ENCODE data around the gene MID1. TPM values are rescaled to one million over a fixed set of nuclear protein-coding genes. Genes with fewer than 3 reads are reported as not detected.

The MID1 gene
- total RNA-seq, 1 donor from 2014 or later, result 17.7 TPM

- no peak overlapping the region for H3K4me3 ChIP-seq (ENCODE audit: low read length in 3 of 3)
These were observed 81.6 kb downstream of the MID1 start for GRCh38 chrX:10538831-10539230.

DNA sequence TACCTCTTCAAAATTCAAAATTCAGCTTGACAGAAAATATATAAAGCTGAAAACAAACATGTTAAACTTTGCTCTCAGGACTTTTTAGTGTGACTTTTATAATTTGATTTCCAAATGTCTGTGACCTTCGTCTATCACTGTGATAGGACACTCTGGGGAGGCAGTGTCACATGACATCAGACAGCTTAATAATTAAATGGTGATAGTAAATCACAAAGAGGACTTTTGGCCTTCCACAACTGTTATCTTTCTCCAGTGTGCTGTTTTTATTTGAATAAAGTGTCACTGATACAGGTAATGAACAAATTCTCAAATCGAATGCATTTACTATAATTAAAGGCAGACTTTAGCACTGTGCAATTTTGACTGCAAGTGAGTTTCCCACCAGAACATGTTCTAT, 83.1 kb downstream of the MID1 start:
- no peak overlapping the region for H3K4me3 ChIP-seq (ENCODE audit: low read length in 3 of 3)
- no peak overlapping the region for H3K9ac ChIP-seq (ENCODE audit: low read depth in 1 of 3, low read length in 3 of 3)
- no peaks in the 10 kb centered on the region for H3K27me3 ChIP-seq (ENCODE audit: control insufficient read depth in 3 of 3, insufficient read depth in 3 of 3, low read length in 3 of 3)
- no peaks in the 10 kb centered on the region for H3K9me3 ChIP-seq (ENCODE audit: control insufficient read depth in 3 of 3, low read length in 3 of 3)
- no peaks in the 10 kb centered on the region for H3K36me3 ChIP-seq (ENCODE audit: control insufficient read depth in 3 of 3, insufficient read depth in 3 of 3, low read length in 3 of 3)
- no peaks in the 10 kb centered on the region for H3K4me1 ChIP-seq (ENCODE audit: control insufficient read depth in 3 of 3, insufficient read depth in 3 of 3, low read length in 3 of 3)
- H3K27ac ChIP-seq (ENCODE audit: low read depth, low read length), result no peak overlapping the region

More at GRCh38 chrX:10538831-10539230, 81.6 kb downstream of the MID1 start:
- no peaks in the 10 kb centered on the region for H3K9me3 ChIP-seq (ENCODE audit: control insufficient read depth in 3 of 3, low read length in 3 of 3)
- no peak overlapping the region for H3K9ac ChIP-seq (ENCODE audit: low read depth in 1 of 3, low read length in 3 of 3)
- H3K4me1 ChIP-seq (ENCODE audit: control insufficient read depth in 3 of 3, insufficient read depth in 3 of 3, low read length in 3 of 3), result no peaks in the 10 kb centered on the region
- H3K27me3 ChIP-seq (ENCODE audit: control insufficient read depth in 3 of 3, insufficient read depth in 3 of 3, low read length in 3 of 3), result no peaks in the 10 kb centered on the region
- no peak overlapping the region for H3K27ac ChIP-seq (ENCODE audit: low read depth, low read length)
- H3K36me3 ChIP-seq (ENCODE audit: control insufficient read depth in 3 of 3, insufficient read depth in 3 of 3, low read length in 3 of 3), result no peaks in the 10 kb centered on the region

DNA sequence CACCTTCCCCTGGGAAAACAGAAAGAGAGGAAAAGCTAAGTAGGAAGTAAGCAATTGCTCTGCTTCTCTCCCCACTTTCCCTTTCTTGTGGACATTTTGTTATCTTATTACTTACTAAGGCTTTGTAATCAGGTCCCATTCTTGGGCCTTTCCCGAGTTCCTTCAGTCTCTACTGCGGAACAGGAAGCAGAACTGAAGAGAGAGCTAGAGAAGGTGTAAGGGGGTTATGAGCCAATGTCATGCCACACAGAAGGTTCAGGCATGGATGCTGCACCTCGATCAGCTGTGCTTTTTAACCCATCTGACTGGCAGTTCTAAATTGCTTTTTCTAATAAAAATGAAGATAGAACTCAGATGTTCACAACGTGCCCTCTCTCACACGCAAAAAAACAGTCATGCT, 83.6 kb downstream of the MID1 start:
- Histone ChIP-seq H3K9me3 (ENCODE audit: control insufficient read depth in 3 of 3, low read length in 3 of 3) (no peaks in the 10 kb centered on the region), H3K4me3 (ENCODE audit: low read length in 3 of 3) (no peak overlapping the region), H3K9ac (ENCODE audit: low read depth in 1 of 3, low read length in 3 of 3) (no peak overlapping the region), H3K27ac (ENCODE audit: low read depth, low read length) (no peak overlapping the region), H3K4me1 (ENCODE audit: control insufficient read depth in 3 of 3, insufficient read depth in 3 of 3, low read length in 3 of 3) (no peaks in the 10 kb centered on the region), H3K36me3 (ENCODE audit: control insufficient read depth in 3 of 3, insufficient read depth in 3 of 3, low read length in 3 of 3) (no peaks in the 10 kb centered on the region), H3K27me3 (ENCODE audit: control insufficient read depth in 3 of 3, insufficient read depth in 3 of 3, low read length in 3 of 3) (no peaks in the 10 kb centered on the region)

DNA sequence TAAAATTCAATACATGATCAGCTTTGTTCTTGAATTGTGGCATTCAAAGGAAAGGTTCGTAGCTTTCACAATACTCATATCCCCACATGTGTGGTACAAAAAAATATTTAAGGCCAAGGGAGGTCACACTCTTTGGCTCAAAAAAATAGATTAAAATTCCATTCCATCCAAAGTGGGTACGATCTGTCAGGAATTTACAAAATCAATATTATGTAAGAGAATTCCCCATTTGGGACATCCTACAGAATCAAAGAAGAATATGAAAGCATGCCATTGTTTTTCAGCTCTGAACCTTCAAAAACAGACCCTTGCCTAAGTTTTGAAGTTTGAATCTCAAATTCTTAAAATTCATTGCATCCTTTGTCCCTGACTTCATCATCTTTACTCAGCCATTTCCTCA, 85.8 kb downstream of the MID1 start:
- H3K9ac ChIP-seq (ENCODE audit: low read depth in 1 of 3, low read length in 3 of 3), result no peak overlapping the region
- no peak overlapping the region for H3K27ac ChIP-seq (ENCODE audit: low read depth, low read length)
- H3K36me3 ChIP-seq (ENCODE audit: control insufficient read depth in 3 of 3, insufficient read depth in 3 of 3, low read length in 3 of 3), result no peaks in the 10 kb centered on the region
- H3K9me3 ChIP-seq (ENCODE audit: control insufficient read depth in 3 of 3, low read length in 3 of 3), result no peaks in the 10 kb centered on the region
- no peaks in the 10 kb centered on the region for H3K27me3 ChIP-seq (ENCODE audit: control insufficient read depth in 3 of 3, insufficient read depth in 3 of 3, low read length in 3 of 3)
- H3K4me3 ChIP-seq (ENCODE audit: low read length in 3 of 3), result no peak overlapping the region
- H3K4me1 ChIP-seq (ENCODE audit: control insufficient read depth in 3 of 3, insufficient read depth in 3 of 3, low read length in 3 of 3), result no peaks in the 10 kb centered on the region

DNA sequence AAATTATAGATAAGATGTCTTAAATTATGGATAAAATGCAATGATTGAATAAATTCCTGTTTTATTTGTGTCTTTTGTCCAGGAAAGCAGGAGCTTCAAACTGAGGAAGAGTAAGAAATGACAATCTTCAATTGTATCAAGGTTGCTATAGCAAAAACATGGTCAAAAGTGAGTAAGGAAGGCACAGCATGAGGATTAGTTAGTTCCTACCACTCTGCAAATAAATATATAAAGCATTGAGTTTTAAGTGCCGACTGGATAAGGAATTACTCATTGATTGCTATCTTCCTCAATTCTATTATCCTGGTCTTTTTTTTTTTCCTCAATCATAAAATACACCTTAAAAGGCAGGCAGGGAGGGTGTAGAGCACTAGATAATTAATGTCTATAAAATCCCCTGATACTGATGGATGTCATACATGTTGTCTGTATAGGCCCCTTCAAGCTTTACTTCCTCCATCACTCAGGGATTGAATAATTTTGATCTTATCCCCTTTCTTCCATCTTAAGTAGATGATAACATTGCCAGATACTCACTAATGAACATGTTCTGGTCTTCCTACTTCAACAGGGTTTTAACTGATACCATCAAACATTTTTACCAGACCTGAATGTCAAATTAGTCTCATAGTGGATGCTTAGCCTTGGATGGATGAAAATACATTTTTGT, 86.6 kb downstream of the MID1 start:
- Histone ChIP-seq H3K27ac (ENCODE audit: low read depth, low read length) (no peak overlapping the region), H3K9me3 (ENCODE audit: control insufficient read depth in 3 of 3, low read length in 3 of 3) (no peaks in the 10 kb centered on the region), H3K9ac (ENCODE audit: low read depth in 1 of 3, low read length in 3 of 3) (no peak overlapping the region), H3K4me1 (ENCODE audit: control insufficient read depth in 3 of 3, insufficient read depth in 3 of 3, low read length in 3 of 3) (no peaks in the 10 kb centered on the region), H3K4me3 (ENCODE audit: low read length in 3 of 3) (no peak overlapping the region), H3K36me3 (ENCODE audit: control insufficient read depth in 3 of 3, insufficient read depth in 3 of 3, low read length in 3 of 3) (no peaks in the 10 kb centered on the region), H3K27me3 (ENCODE audit: control insufficient read depth in 3 of 3, insufficient read depth in 3 of 3, low read length in 3 of 3) (no peaks in the 10 kb centered on the region)

GRCh38 chrX:10531927-10532326, 88.5 kb downstream of the MID1 start:
- Histone ChIP-seq H3K4me1 (ENCODE audit: control insufficient read depth in 3 of 3, insufficient read depth in 3 of 3, low read length in 3 of 3) (no peaks in the 10 kb centered on the region), H3K4me3 (ENCODE audit: low read length in 3 of 3) (no peak overlapping the region), H3K9me3 (ENCODE audit: control insufficient read depth in 3 of 3, low read length in 3 of 3) (no peaks in the 10 kb centered on the region), H3K27ac (ENCODE audit: low read depth, low read length) (no peak overlapping the region), H3K27me3 (ENCODE audit: control insufficient read depth in 3 of 3, insufficient read depth in 3 of 3, low read length in 3 of 3) (no peaks in the 10 kb centered on the region), H3K36me3 (ENCODE audit: control insufficient read depth in 3 of 3, insufficient read depth in 3 of 3, low read length in 3 of 3) (no peaks in the 10 kb centered on the region), H3K9ac (ENCODE audit: low read depth in 1 of 3, low read length in 3 of 3) (no peak overlapping the region)

DNA sequence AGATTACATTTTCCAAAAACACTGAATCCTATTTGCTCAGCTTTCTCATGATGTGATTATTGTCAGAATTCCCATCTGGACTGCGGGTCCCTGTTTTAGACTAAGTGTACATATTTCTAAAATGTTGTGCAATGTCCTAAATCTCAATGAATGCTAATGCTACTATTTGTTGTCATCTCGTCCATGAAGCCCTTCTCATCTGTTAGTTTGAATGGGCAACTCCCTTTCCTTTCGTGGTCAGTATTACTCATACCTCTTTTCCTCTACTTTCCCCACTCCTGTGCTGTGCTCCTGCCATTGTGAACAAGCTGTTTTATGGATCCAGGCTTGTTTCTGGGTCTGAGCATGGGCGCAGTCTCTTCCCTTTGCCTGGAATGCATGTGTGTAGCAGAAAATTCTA, 91.0 kb downstream of the MID1 start:
- no peak overlapping the region for H3K4me3 ChIP-seq (ENCODE audit: low read length in 3 of 3)
- H3K9ac ChIP-seq (ENCODE audit: low read depth in 1 of 3, low read length in 3 of 3), result no peak overlapping the region
- no peaks in the 10 kb centered on the region for H3K9me3 ChIP-seq (ENCODE audit: control insufficient read depth in 3 of 3, low read length in 3 of 3)
- H3K36me3 ChIP-seq (ENCODE audit: control insufficient read depth in 3 of 3, insufficient read depth in 3 of 3, low read length in 3 of 3), result no peaks in the 10 kb centered on the region
- no peak overlapping the region for H3K27ac ChIP-seq (ENCODE audit: low read depth, low read length)
- H3K27me3 ChIP-seq (ENCODE audit: control insufficient read depth in 3 of 3, insufficient read depth in 3 of 3, low read length in 3 of 3), result no peaks in the 10 kb centered on the region
- H3K4me1 ChIP-seq (ENCODE audit: control insufficient read depth in 3 of 3, insufficient read depth in 3 of 3, low read length in 3 of 3), result no peaks in the 10 kb centered on the region

- H3K27ac ChIP-seq (ENCODE audit: low read depth, low read length), result no peak overlapping the region
- no peaks in the 10 kb centered on the region for H3K9me3 ChIP-seq (ENCODE audit: control insufficient read depth in 3 of 3, low read length in 3 of 3)
- H3K27me3 ChIP-seq (ENCODE audit: control insufficient read depth in 3 of 3, insufficient read depth in 3 of 3, low read length in 3 of 3), result no peaks in the 10 kb centered on the region
- no peak overlapping the region for H3K4me3 ChIP-seq (ENCODE audit: low read length in 3 of 3)
- H3K4me1 ChIP-seq (ENCODE audit: control insufficient read depth in 3 of 3, insufficient read depth in 3 of 3, low read length in 3 of 3), result no peaks in the 10 kb centered on the region
- H3K9ac ChIP-seq (ENCODE audit: low read depth in 1 of 3, low read length in 3 of 3), result no peak overlapping the region
- no peaks in the 10 kb centered on the region for H3K36me3 ChIP-seq (ENCODE audit: control insufficient read depth in 3 of 3, insufficient read depth in 3 of 3, low read length in 3 of 3)
These were observed 93.9 kb downstream of the MID1 start for GRCh38 chrX:10526451-10526850.

DNA sequence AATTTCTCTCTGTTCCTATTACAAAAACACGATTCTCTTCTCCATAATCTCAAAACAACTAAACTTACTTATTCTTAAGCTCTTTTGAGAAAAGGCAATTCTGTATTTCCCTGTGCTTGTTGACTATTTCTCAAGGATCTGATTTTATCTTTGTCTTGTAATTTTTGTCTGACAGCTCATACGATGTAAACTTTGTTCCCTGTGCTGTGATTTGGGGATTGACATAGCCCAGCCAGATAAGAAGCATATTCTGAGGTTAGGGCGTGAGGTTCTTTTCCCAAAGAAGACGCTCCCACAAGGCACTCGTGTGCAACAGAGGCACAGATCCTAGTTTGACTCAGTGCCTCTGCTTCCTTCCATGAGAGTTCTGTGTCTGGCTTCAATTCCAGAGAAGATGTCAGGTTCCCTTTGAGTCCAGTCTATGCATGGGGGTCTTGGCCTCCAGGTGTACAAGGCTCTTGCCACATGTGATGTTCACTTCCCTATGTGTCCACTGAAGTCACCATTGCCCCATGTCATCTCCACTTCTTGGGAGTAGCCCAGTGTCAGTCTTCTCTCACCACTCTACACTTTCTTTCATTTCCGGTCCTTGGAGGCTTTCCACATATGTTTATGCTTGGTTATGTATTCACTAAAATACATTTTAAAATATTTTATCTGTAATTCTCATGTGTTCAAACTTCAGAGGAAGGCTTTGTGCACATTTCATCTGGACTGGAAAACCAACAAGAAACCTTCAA, 94.8 kb downstream of the MID1 start:
- Histone ChIP-seq H3K4me1 (ENCODE audit: control insufficient read depth in 3 of 3, insufficient read depth in 3 of 3, low read length in 3 of 3) (no peaks in the 10 kb centered on the region), H3K9ac (ENCODE audit: low read depth in 1 of 3, low read length in 3 of 3) (no peak overlapping the region), H3K4me3 (ENCODE audit: low read length in 3 of 3) (no peak overlapping the region), H3K36me3 (ENCODE audit: control insufficient read depth in 3 of 3, insufficient read depth in 3 of 3, low read length in 3 of 3) (no peaks in the 10 kb centered on the region), H3K27me3 (ENCODE audit: control insufficient read depth in 3 of 3, insufficient read depth in 3 of 3, low read length in 3 of 3) (no peaks in the 10 kb centered on the region), H3K9me3 (ENCODE audit: control insufficient read depth in 3 of 3, low read length in 3 of 3) (no peaks in the 10 kb centered on the region), H3K27ac (ENCODE audit: low read depth, low read length) (no peak overlapping the region)

DNA sequence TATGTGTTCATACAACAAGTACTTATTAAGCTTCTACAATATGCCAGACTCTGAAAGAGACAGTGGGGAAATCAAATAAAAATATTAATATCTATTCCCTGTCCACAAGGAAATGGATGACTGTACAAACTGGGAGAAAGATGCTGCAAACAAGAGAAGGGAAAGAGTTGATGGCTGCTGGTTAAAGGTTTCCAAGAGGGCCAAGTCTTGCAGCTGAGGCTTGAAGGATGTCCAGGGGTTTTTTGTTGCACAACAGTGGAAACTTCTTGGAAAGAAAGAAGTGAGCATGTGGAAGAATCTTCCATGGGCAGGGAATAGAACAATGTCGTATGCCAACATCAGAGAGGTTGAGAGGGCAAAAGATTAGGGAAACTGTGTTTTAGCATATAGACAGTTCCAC, 95.8 kb downstream of the MID1 start:
- Histone ChIP-seq H3K4me1 (ENCODE audit: control insufficient read depth in 3 of 3, insufficient read depth in 3 of 3, low read length in 3 of 3) (no peaks in the 10 kb centered on the region), H3K36me3 (ENCODE audit: control insufficient read depth in 3 of 3, insufficient read depth in 3 of 3, low read length in 3 of 3) (no peaks in the 10 kb centered on the region), H3K9me3 (ENCODE audit: control insufficient read depth in 3 of 3, low read length in 3 of 3) (no peaks in the 10 kb centered on the region), H3K9ac (ENCODE audit: low read depth in 1 of 3, low read length in 3 of 3) (no peak overlapping the region), H3K4me3 (ENCODE audit: low read length in 3 of 3) (no peak overlapping the region), H3K27ac (ENCODE audit: low read depth, low read length) (no peak overlapping the region), H3K27me3 (ENCODE audit: control insufficient read depth in 3 of 3, insufficient read depth in 3 of 3, low read length in 3 of 3) (no peaks in the 10 kb centered on the region)
